KOPT-K1 (cell line): ENCODE data around the gene FRMPD4.
"Not testable (repeated sequence)": the region's sequence is repeated elsewhere in the genome, so short reads cannot be mapped to it uniquely, and the experiment has no call there.

Experiments used
- H3K27ac ChIP-seq: fragments of 200-600 bp; sonication (generic); 2 replicates; pipeline ENCODE4 v1.5.1; 2016; ENCODE audit warnings: antibody characterized with exemption, mild to moderate bottlenecking, low read depth, low read length; ENCODE audit not compliant: poor library complexity, severe bottlenecking
- H3K36me3 ChIP-seq: fragments of 200-600 bp; sonication (generic); 2 replicates; pipeline ENCODE4 v1.5.1; 2017; ENCODE audit warnings: antibody characterized with exemption, mild to moderate bottlenecking, low read length, moderate library complexity; ENCODE audit not compliant: insufficient read depth
- H3K9me3 ChIP-seq: fragments of 200-600 bp; sonication (generic); 2 replicates; pipeline ENCODE4 v1.5.1; 2017; ENCODE audit warnings: antibody characterized with exemption, low read length, mild to moderate bottlenecking; ENCODE audit not compliant: insufficient read depth, poor library complexity, severe bottlenecking

Gene FRMPD4

GRCh38 chrX:12496343-12496742 is 358.1 kb downstream of the FRMPD4 start:
- H3K9me3 ChIP-seq: no peaks in the 10 kb centered on the region
- H3K27ac ChIP-seq: no peak overlapping the region
- H3K36me3 ChIP-seq: no peaks in the 10 kb centered on the region

GRCh38 chrX:12497832-12498591 is 359.7 kb downstream of the FRMPD4 start:
- no peaks in the 10 kb centered on the region for H3K36me3 ChIP-seq
- H3K27ac ChIP-seq: no peak overlapping the region
- no peaks in the 10 kb centered on the region for H3K9me3 ChIP-seq

GRCh38 chrX:12505127-12505526 is 366.9 kb downstream of the FRMPD4 start:
- H3K9me3 ChIP-seq: no peaks in the 10 kb centered on the region

GRCh38 chrX:12515384-12515783 is 377.1 kb downstream of the FRMPD4 start:
- H3K9me3 ChIP-seq, H3K27ac ChIP-seq, H3K36me3 ChIP-seq: not testable (repeated sequence)

More at GRCh38 chrX:12505127-12505526, 366.9 kb downstream of the FRMPD4 start:
- H3K36me3 ChIP-seq: no peaks in the 10 kb centered on the region
- no peak overlapping the region for H3K27ac ChIP-seq

GRCh38 chrX:12526306-12526705 is 388.0 kb downstream of the FRMPD4 start:
- no peaks in the 10 kb centered on the region for H3K36me3 ChIP-seq
- no peak overlapping the region for H3K27ac ChIP-seq

GRCh38 chrX:12538096-12538495 is 399.8 kb downstream of the FRMPD4 start:
- H3K27ac ChIP-seq, H3K36me3 ChIP-seq, H3K9me3 ChIP-seq: not testable (repeated sequence)

More at GRCh38 chrX:12526306-12526705, 388.0 kb downstream of the FRMPD4 start:
- H3K9me3 ChIP-seq: no peaks in the 10 kb centered on the region

GRCh38 chrX:12542251-12542650 is 404.0 kb downstream of the FRMPD4 start:
- H3K27ac ChIP-seq, H3K36me3 ChIP-seq, H3K9me3 ChIP-seq: not testable (repeated sequence)

- H3K9me3 ChIP-seq: no peaks in the 10 kb centered on the region
- H3K27ac ChIP-seq: no peak overlapping the region
- no peaks in the 10 kb centered on the region for H3K36me3 ChIP-seq
Measured at GRCh38 chrX:12548341-12548740, 410.1 kb downstream of the FRMPD4 start.

GRCh38 chrX:12548746-12549145 is 410.5 kb downstream of the FRMPD4 start:
- H3K9me3 ChIP-seq: no peaks in the 10 kb centered on the region
- H3K27ac ChIP-seq: no peak overlapping the region
- H3K36me3 ChIP-seq: no peaks in the 10 kb centered on the region

GRCh38 chrX:12554206-12554605 is 415.9 kb downstream of the FRMPD4 start:
- Histone ChIP-seq H3K9me3 (no peaks in the 10 kb centered on the region), H3K36me3 (no peaks in the 10 kb centered on the region), H3K27ac (no peak overlapping the region)

GRCh38 chrX:12563121-12563520 is 424.8 kb downstream of the FRMPD4 start:
- Histone ChIP-seq H3K36me3 (no peaks in the 10 kb centered on the region), H3K27ac (no peak overlapping the region), H3K9me3 (no peaks in the 10 kb centered on the region)

- no peaks in the 10 kb centered on the region for H3K9me3 ChIP-seq
- H3K36me3 ChIP-seq: no peaks in the 10 kb centered on the region
- no peak overlapping the region for H3K27ac ChIP-seq
Measured at GRCh38 chrX:12564221-12564620, 425.9 kb downstream of the FRMPD4 start.

GRCh38 chrX:12567857-12568256 is 429.6 kb downstream of the FRMPD4 start:
- no peaks in the 10 kb centered on the region for H3K9me3 ChIP-seq
- H3K36me3 ChIP-seq: no peaks in the 10 kb centered on the region
- no peak overlapping the region for H3K27ac ChIP-seq

- no peaks in the 10 kb centered on the region for H3K36me3 ChIP-seq
Measured at GRCh38 chrX:12570859-12571501, 432.7 kb downstream of the FRMPD4 start.

GRCh38 chrX:12579311-12579710 is 441.0 kb downstream of the FRMPD4 start:
- Histone ChIP-seq H3K36me3 (no peaks in the 10 kb centered on the region), H3K9me3 (no peaks in the 10 kb centered on the region), H3K27ac (no peak overlapping the region)

More at GRCh38 chrX:12570859-12571501, 432.7 kb downstream of the FRMPD4 start:
- H3K9me3 ChIP-seq: no peaks in the 10 kb centered on the region
- H3K27ac ChIP-seq: no peak overlapping the region

- H3K27ac ChIP-seq: no peak overlapping the region
- no peaks in the 10 kb centered on the region for H3K36me3 ChIP-seq
- H3K9me3 ChIP-seq: no peaks in the 10 kb centered on the region
Measured at GRCh38 chrX:12580548-12580947, 442.3 kb downstream of the FRMPD4 start.
